Heart left ventricle (tissue), 16 donors: Measurements from ENCODE around the gene ZNF618. TPM values are rescaled to one million over a fixed set of nuclear protein-coding genes. Genes with fewer than 3 reads are reported as not detected.

Experiments
- ATAC-seq, 4 donors: fragments of 200-7000 bp; cut with Tn5 transposase; one replicate each; pipeline ENCODE4 v1.9.1; 2020 to 2022; ENCODE audit warnings: moderate library complexity in 4 of 4, mild to moderate bottlenecking in 3 of 4, moderate number of reproducible peaks in 1 of 4
- DNase-seq, 5 donors: peaks; one replicate each; pipeline ENCODE4 v3.0.0-alpha.2; 2020
- H3K27ac ChIP-seq, 12 donors: fragments of 200-600 bp; sonication (generic) in 4 of 12; one replicate each; pipeline versions ENCODE4 v1.5.0 to v1.8.0; 2016 to 2022; ENCODE audit warnings: mild to moderate bottlenecking in 2 of 12
- H3K27me3 ChIP-seq, 9 donors: fragments of 200-600 bp; sonication (generic) in 2 of 9; one replicate each; pipeline versions ENCODE4 v1.5.1 to v1.8.0; 2016 to 2022; ENCODE audit warnings: mild to moderate bottlenecking in 3 of 9
- H3K36me3 ChIP-seq, 9 donors: fragments of 200-600 bp; sonication (generic) in 2 of 9; one replicate each; pipeline versions ENCODE4 v1.5.0 to v1.8.0; 2018 to 2022; ENCODE audit warnings: mild to moderate bottlenecking in 2 of 9
- H3K4me1 ChIP-seq, 12 donors: fragments of 200-600 bp; sonication (generic) in 4 of 12; one replicate each; pipeline versions ENCODE4 v1.5.0 to v1.8.0; 2016 to 2022; ENCODE audit warnings: mild to moderate bottlenecking in 3 of 12
- H3K4me3 ChIP-seq, 12 donors: fragments of 200-600 bp; sonication (generic) in 4 of 12; one replicate each; pipeline versions ENCODE4 v1.5.0 to v1.8.0; 2017 to 2022; ENCODE audit warnings: mild to moderate bottlenecking in 9 of 12, moderate library complexity in 4 of 12
- H3K9me3 ChIP-seq, 12 donors: fragments of 200-600 bp; sonication (generic) in 4 of 12; one replicate each; pipeline versions ENCODE4 v1.5.0 to v1.8.0; 2016 to 2022; ENCODE audit warnings: mild to moderate bottlenecking in 1 of 12
- CTCF ChIP-seq, 12 donors: fragments of 200-600 bp; sonication (generic) in 4 of 12; IDR thresholded peaks; one replicate each; pipeline versions ENCODE4 v1.5.0 to v1.8.0; 2018 to 2022; ENCODE audit warnings: antibody characterized with exemption in 12 of 12, mild to moderate bottlenecking in 5 of 12
- POLR2A ChIP-seq, 2 donors: fragments of 450-650 bp; IDR thresholded peaks; one replicate each; pipeline ENCODE4 v1.6.1; 2017; ENCODE audit warnings: antibody characterized with exemption in 2 of 2, mild to moderate bottlenecking in 2 of 2, moderate library complexity in 2 of 2
- WGBS, 4 donors: extraction: QIAGEN DNeasy Blood & Tissue Kit in 2 of 4; methylation state at CpG; one replicate each; pipeline versions ENCODE4 v1.1.5 to v1.1.7; 2013 to 2018; 5-methylcytosine and 5-hydroxymethylcytosine counted together
- intact Hi-C, 10 donors: fragments of 100-400 bp; cut with DNase I; formaldehyde crosslinking; loops; one replicate each; pipeline versions ENCODE4 v1.11.1 to v1.14.2; 2022
- polyA plus RNA-seq, 2 donors: library from polyadenylated mRNA; stranded (reverse); fragments of 200-250 nt; gene quantifications; one replicate each; pipeline ENCODE4 v1.2.3, GENCODE V29; 2013
- total RNA-seq, 9 donors: library from RNA; depleted of rRNA in 2 of 9; stranded (reverse); fragments of >200 nt in 2 of 9; fragmentation: NEBNext Ultra II Directional in 3 of 9; extraction: Animal tissue kit (Norgen Biotek cat#: 25700) in 3 of 9; gene quantifications; one replicate each; pipeline versions ENCODE4 v1.1.0 to v1.2.4, GENCODE V29; 2016 to 2023
- donor health status: ischemic (EF 13 %, LVEDD 7.1; RV severe dilation, severe dysfunction).
- donor health status: healthy with polysubstance abuse.
- donor health status: DM: no; HTN: yes; CAD: no.
- donor health status: DM: no; HTN: no; CAD: no.
- donor health status: ischemic (EF 25% LVEDD 6.9; RV normal size, moderate dysfunction).
- donor health status: ischemic (EF 25% LVEDD 5.7; RV mildly dilated, moderate dysfunction).
- donor health status: healthy.
- donor health status: DM: yes; HTN: yes; CAD: no.
- donor health status: ischemic (EF 35%, LVEDD 5.7; RV mildly dilated, moderate dysfunction).
- donor health status: nonischemic (EF 11% LVEDD 7.7; RV severe dilation, severe dysfunction).
- donor health status: DM: yes; HTN: yes; CAD: no.
- donor health status: PGD.
- donor health status: ischemic (EF 29% LVEDD 5.4; RV normal size, mild dysfunction).
- donor health status: nonischemic (EF 23%, LVEDD 6.1; RV moderate dilation, normal function).

The ZNF618 gene
- total and polyA plus RNA-seq, 11 donors, result 0.81 to 4.2 (median 1.7) TPM

GRCh38 chr9:114080773-114081440, 204.8 kb downstream of the ZNF618 start:
- ATAC-seq, result no peak
- intact Hi-C loops, result loop anchor here in 5 of 10 donors (5.0 kb wide), 2 partner anchors 191 to 211 kb away; no protein-coding TSS in a partner anchor
- H3K4me1 ChIP-seq, result peaks cover 0 to 5% (median 0%) of the 10 kb centered on the region in 12 donors
- no peaks in the 10 kb centered on the region for H3K9me3 ChIP-seq
- H3K36me3 ChIP-seq, result no peaks in the 10 kb centered on the region
- 85 to 95% (median 93%) methylated on average over 7 of the region's 7 CpGs for WGBS, 4 donors
- H3K4me3 ChIP-seq, result no peak overlapping the region
- no peak for TF ChIP-seq CTCF (IDR thresholded peaks at IDR 0.05)
- TF ChIP-seq POLR2A (IDR thresholded peaks at IDR 0.05), result no peak
- H3K27me3 ChIP-seq, result peaks cover 0 to 24% (median 0%) of the 10 kb centered on the region in 9 donors
- DNase-seq, result no peak
- H3K27ac ChIP-seq, result no peak overlapping the region

GRCh38 chr9:114081441-114082016, 205.4 kb downstream of the ZNF618 start:
- peaks cover 0 to 17% (median 0%) of the 10 kb centered on the region in 9 donors for H3K27me3 ChIP-seq
- TF ChIP-seq POLR2A (IDR thresholded peaks at IDR 0.05) (no peak), CTCF (IDR thresholded peaks at IDR 0.05) (no peak)
- no peak overlapping the region for H3K27ac ChIP-seq
- H3K4me3 ChIP-seq, result no peak overlapping the region
- H3K36me3 ChIP-seq, result no peaks in the 10 kb centered on the region
- ATAC-seq, result no peak
- no peak for DNase-seq
- intact Hi-C loops, result loop anchor here (1.0 to 5.0 kb wide), 6 partner anchors 27 to 211 kb away; no protein-coding TSS in a partner anchor
- H3K9me3 ChIP-seq, result no peaks in the 10 kb centered on the region
- 78 to 90% (median 81%) methylated on average over 6 of the region's 6 CpGs for WGBS, 4 donors
- H3K4me1 ChIP-seq, result peaks cover 0 to 5% (median 0%) of the 10 kb centered on the region in 12 donors

GRCh38 chr9:114082017-114082762, 206.1 kb downstream of the ZNF618 start:
- peaks cover 0 to 5% (median 0%) of the 10 kb centered on the region in 12 donors for H3K4me1 ChIP-seq
- peak; percentile 75 to 95 (median 90) for ATAC-seq
- no peak overlapping the region for H3K27ac ChIP-seq
- no peak for TF ChIP-seq POLR2A (IDR thresholded peaks at IDR 0.05)
- TF ChIP-seq CTCF (IDR thresholded peaks at IDR 0.05), result peak; percentile 83 to 95 (median 90)
- 43 to 82% (median 50%) methylated on average over 5 to 10 of the region's 10 CpGs for WGBS, 4 donors
- H3K36me3 ChIP-seq, result no peaks in the 10 kb centered on the region
- peaks cover 0 to 11% (median 0%) of the 10 kb centered on the region in 9 donors for H3K27me3 ChIP-seq
- intact Hi-C loops, result loop anchor here (1.0 to 5.0 kb wide), 6 partner anchors 26 to 210 kb away; no protein-coding TSS in a partner anchor
- no peaks in the 10 kb centered on the region for H3K9me3 ChIP-seq
- DNase-seq, result peak; percentile 75 to 87 (median 84)
- no peak overlapping the region for H3K4me3 ChIP-seq
